H9 (cell line): ENCODE results near the gene SDK2. TPM values are rescaled to one million over a fixed set of nuclear protein-coding genes. Genes with fewer than 3 reads are reported as not detected.

Experiments used
- DNase-seq: peaks from one replicate; pipeline ENCODE4 v3.0.0-alpha.2; 2017
- H2AFZ ChIP-seq: one replicate; pipeline ENCODE4 v1.6.1; 2013; ENCODE audit warnings: mild to moderate bottlenecking, low read length, control low read depth, moderate library complexity
- H2AK5ac ChIP-seq: 2 replicates; pipeline ENCODE4 v1.6.1; 2013; ENCODE audit warnings: low read length, control low read depth, mixed read lengths; ENCODE audit not compliant: insufficient read length
- H2BK120ac ChIP-seq: one replicate; pipeline ENCODE4 v1.6.1; 2013; ENCODE audit warnings: low read depth, mild to moderate bottlenecking, low read length, control low read depth, inconsistent platforms; ENCODE audit not compliant: poor library complexity, severe bottlenecking
- H2BK12ac ChIP-seq: 2 replicates; pipeline ENCODE4 v1.6.1; 2013; ENCODE audit warnings: low read length, control low read depth, mixed read lengths, low read depth; ENCODE audit not compliant: insufficient read length
- H2BK15ac ChIP-seq: 2 replicates; pipeline ENCODE4 v1.6.1; 2013; ENCODE audit warnings: low read depth, low read length, control low read depth
- H2BK20ac ChIP-seq: one replicate; pipeline ENCODE4 v1.6.1; 2013; ENCODE audit warnings: low read depth, mild to moderate bottlenecking, low read length, control low read depth, inconsistent platforms; ENCODE audit not compliant: poor library complexity, severe bottlenecking
- H2BK5ac ChIP-seq: 2 replicates; pipeline ENCODE4 v1.6.1; 2013; ENCODE audit warnings: low read length, control low read depth, mixed read lengths; ENCODE audit not compliant: insufficient read length
- H3K14ac ChIP-seq: 2 replicates; pipeline ENCODE4 v1.6.1; 2013; ENCODE audit warnings: low read length, control low read depth; ENCODE audit not compliant: insufficient read depth
- H3K18ac ChIP-seq: 2 replicates; pipeline ENCODE4 v1.6.1; 2013; ENCODE audit warnings: low read depth, mild to moderate bottlenecking, mixed read lengths, low read length, control low read depth; ENCODE audit not compliant: insufficient read length
- H3K23ac ChIP-seq: 2 replicates; pipeline ENCODE4 v1.6.1; 2013; ENCODE audit warnings: low read length, control low read depth, mixed read lengths, low read depth; ENCODE audit not compliant: insufficient read length
- H3K23me2 ChIP-seq: 2 replicates; pipeline ENCODE4 v1.6.1; 2013; ENCODE audit warnings: low read depth, mild to moderate bottlenecking, mixed read lengths, low read length, control low read depth; ENCODE audit not compliant: insufficient read length, poor library complexity, severe bottlenecking
- H3K27ac ChIP-seq: 2 replicates; pipeline ENCODE4 v1.5.1; 2013; ENCODE audit warnings: low read length, control low read depth, mixed read lengths, low read depth; ENCODE audit not compliant: insufficient read length
- H3K27me3 ChIP-seq: 2 replicates; pipeline ENCODE4 v1.6.1; 2013; ENCODE audit warnings: low read length, control low read depth, inconsistent platforms; ENCODE audit not compliant: insufficient read depth
- H3K4ac ChIP-seq: 2 replicates; pipeline ENCODE4 v1.6.1; 2013; ENCODE audit warnings: low read depth, mild to moderate bottlenecking, control low read depth, inconsistent platforms, low read length, moderate library complexity
- H3K4me1 ChIP-seq: 2 replicates; pipeline ENCODE4 v1.6.1; 2013; ENCODE audit warnings: low read length, control low read depth, inconsistent platforms; ENCODE audit not compliant: insufficient read depth
- H3K4me2 ChIP-seq: 2 replicates; pipeline ENCODE4 v1.6.1; 2013; ENCODE audit warnings: low read length, control low read depth, mixed read lengths; ENCODE audit not compliant: insufficient read length, insufficient read depth
- H3K56ac ChIP-seq: 2 replicates; pipeline ENCODE4 v1.6.1; 2013; ENCODE audit warnings: low read depth, mild to moderate bottlenecking, mixed read lengths, low read length, control low read depth; ENCODE audit not compliant: insufficient read length
- H3K79me1 ChIP-seq: 2 replicates; pipeline ENCODE4 v1.6.1; 2013; ENCODE audit warnings: low read depth, mild to moderate bottlenecking, moderate library complexity, low read length, control low read depth, inconsistent platforms; ENCODE audit not compliant: insufficient read depth, poor library complexity, severe bottlenecking
- H3K79me2 ChIP-seq: 2 replicates; pipeline ENCODE4 v1.6.1; 2013; ENCODE audit warnings: low read length, control low read depth, inconsistent platforms; ENCODE audit not compliant: insufficient read depth
- H3K9ac ChIP-seq: 2 replicates; pipeline ENCODE4 v1.6.1; 2013; ENCODE audit warnings: low read length, control low read depth, mixed read lengths; ENCODE audit not compliant: insufficient read length; ENCODE audit errors: extremely low read depth
- H3K9me3 ChIP-seq: one replicate; pipeline ENCODE4 v1.6.1; 2013; ENCODE audit warnings: low read depth, low read length, inconsistent platforms; ENCODE audit not compliant: control insufficient read depth
- H3T11ph ChIP-seq: one replicate; pipeline ENCODE4 v1.6.1; 2013; ENCODE audit warnings: mild to moderate bottlenecking, low read length, control low read depth, inconsistent platforms
- H4K20me1 ChIP-seq: one replicate; pipeline ENCODE4 v1.6.1; 2013; ENCODE audit not compliant: control insufficient read depth, insufficient read length, insufficient read depth
- H4K5ac ChIP-seq: 2 replicates; pipeline ENCODE4 v1.6.1; 2013; ENCODE audit warnings: low read depth, mild to moderate bottlenecking, mixed read lengths, low read length, control low read depth; ENCODE audit not compliant: insufficient read length
- H4K8ac ChIP-seq: replicated peaks from 2 replicates; pipeline ENCODE4 v1.6.1; 2013; ENCODE audit warnings: low read length, control low read depth, mixed read lengths, low read depth; ENCODE audit not compliant: insufficient read length
- H4K91ac ChIP-seq: 2 replicates; pipeline ENCODE4 v1.6.1; 2013; ENCODE audit warnings: low read depth, mild to moderate bottlenecking, moderate library complexity, mixed read lengths, low read length, control low read depth; ENCODE audit not compliant: insufficient read length
- H3K27ac Mint-ChIP-seq, 3 experiments: 2 replicates in 2 of 3; 3 replicates in 1 of 3; pipeline ENCODE4 v1.8.0; 2020 to 2021; ENCODE audit warnings: mixed read lengths in 3 of 3, mild to moderate bottlenecking in 1 of 3, moderate library complexity in 1 of 3
- H3K27me3 Mint-ChIP-seq: 2 replicates; pipeline ENCODE4 v1.8.0; 2021; ENCODE audit warnings: low read depth, mild to moderate bottlenecking, moderate library complexity, mixed read lengths
- H3K36me3 Mint-ChIP-seq, 3 experiments: 2 replicates in 2 of 3; 3 replicates in 1 of 3; pipeline ENCODE4 v1.8.0; 2020 to 2021; ENCODE audit warnings: low read depth in 3 of 3, mixed read lengths in 3 of 3; ENCODE audit not compliant: insufficient read depth in 1 of 3
- H3K4me1 Mint-ChIP-seq, 2 experiments: 2 replicates each; pipeline ENCODE4 v1.8.0; 2020; ENCODE audit warnings: mixed read lengths in 2 of 2
- H3K4me3 Mint-ChIP-seq, 2 experiments: 2 replicates in 1 of 2; 3 replicates in 1 of 2; pipeline ENCODE4 v1.8.0; 2020 to 2021; ENCODE audit warnings: mild to moderate bottlenecking in 2 of 2, mixed read lengths in 2 of 2, moderate library complexity in 1 of 2
- H3K9me3 Mint-ChIP-seq, 2 experiments: 2 replicates in 1 of 2; 3 replicates in 1 of 2; pipeline ENCODE4 v1.8.0; 2020; ENCODE audit warnings: mild to moderate bottlenecking in 2 of 2, mixed read lengths in 2 of 2, moderate library complexity in 1 of 2
- CTCF ChIP-seq: fragments of 200-600 bp; sonication (generic); conservative IDR thresholded peaks from 3 replicates; pipeline ENCODE4 v1.8.0; 2021; ENCODE audit warnings: antibody characterized with exemption, mild to moderate bottlenecking
- WGBS: extraction: QIAGEN DNeasy Blood & Tissue Kit; methylation state at CpG from one replicate; pipeline ENCODE4 v1.1.7; 2013; ENCODE audit warnings: missing lambda C conversion rate, low lambda C conversion rate, mixed read lengths; ENCODE audit not compliant: insufficient read length; ENCODE audit errors: extremely low coverage; 5-methylcytosine and 5-hydroxymethylcytosine counted together
- total RNA-seq: library from RNA; stranded (reverse); gene quantifications from 2 replicates; pipeline ENCODE4 v1.2.1, GENCODE V29; 2021

The SDK2 gene
- total RNA-seq, 1 experiment from 2014 or later = 9.1 TPM

DNA sequence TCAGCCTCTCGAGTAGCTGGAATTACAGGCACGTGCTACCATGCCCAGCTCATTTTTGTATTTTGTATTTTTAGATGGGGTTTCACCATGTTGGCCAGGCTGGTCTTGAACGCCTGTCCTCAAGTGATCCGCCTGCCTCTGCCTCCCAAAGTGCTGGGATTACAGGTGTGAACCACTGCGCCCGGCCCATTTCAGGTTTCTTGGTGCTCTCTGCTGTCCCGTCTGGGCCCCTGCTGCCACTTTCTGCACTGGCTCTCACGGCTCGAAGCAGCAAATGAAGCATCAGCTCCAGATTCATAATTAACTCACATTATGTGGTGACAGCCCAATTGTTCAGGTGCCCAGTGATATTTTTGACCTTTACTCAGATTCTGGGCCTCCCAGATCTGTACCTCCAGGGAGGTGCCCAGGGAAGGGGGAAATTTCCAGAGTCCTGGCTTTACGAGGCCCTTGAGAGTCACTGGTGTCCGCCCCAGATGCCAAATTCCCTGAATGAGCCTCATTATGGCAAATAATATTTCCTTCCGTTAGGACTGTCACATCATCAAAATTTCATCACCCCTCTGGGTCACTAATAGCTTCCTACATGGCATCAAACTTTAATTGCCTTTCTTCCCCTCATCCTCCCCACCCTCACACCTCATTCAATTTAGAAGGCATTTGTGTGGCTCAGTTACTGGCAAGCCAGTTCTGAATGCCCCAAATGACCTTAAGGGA, 9.0 kb downstream of the SDK2 start:
- Histone ChIP-seq H3K4ac (no peak overlapping the region), H3K27ac (no peak overlapping the region), H3K14ac (no peak overlapping the region), H3K79me2 (no peaks in the 10 kb centered on the region), H3T11ph (no peak overlapping the region), H2BK15ac (no peak overlapping the region), H3K27me3 (no peaks in the 10 kb centered on the region), H4K91ac (no peak overlapping the region), H3K79me1 (no peaks in the 10 kb centered on the region), H3K9ac (no peak overlapping the region), H2BK5ac (no peak overlapping the region), H4K20me1 (no peaks in the 10 kb centered on the region), H2BK120ac (no peak overlapping the region), H2AK5ac (no peak overlapping the region), H3K23me2 (peaks cover 3% of the 10 kb centered on the region), H3K18ac (no peak overlapping the region), H3K4me2 (no peak overlapping the region), H2BK20ac (no peak overlapping the region), H3K56ac (no peak overlapping the region), H2AFZ (no peak overlapping the region), H3K9me3 (no peaks in the 10 kb centered on the region), H2BK12ac (no peak overlapping the region), H4K5ac (no peak overlapping the region), H4K8ac (no peak overlapping the region), H3K4me1 (no peaks in the 10 kb centered on the region), H3K23ac (no peak overlapping the region)
- TF ChIP-seq CTCF = no peak
- H3K27me3 Mint-ChIP-seq = peaks cover 6% of the 10 kb centered on the region; the same call in 1 of the 2 replicates
- peaks cover 0 to 8% (median 0%) of the 10 kb centered on the region in 3 experiments; a peak in 2 of 7 replicates for H3K36me3 Mint-ChIP-seq
- WGBS = no CpG with 5 or more reads among the region's 12 CpGs
- no peak for DNase-seq
- H3K4me1 Mint-ChIP-seq = peaks cover 8 to 26% of the 10 kb centered on the region in 2 experiments
- H3K9me3 Mint-ChIP-seq = no peaks in the 10 kb centered on the region
- H3K4me3 Mint-ChIP-seq = no peak overlapping the region
- no peak overlapping the region for H3K27ac Mint-ChIP-seq
